Neural progenitor cell (in vitro differentiated cells): ENCODE measurements around the gene KRT82.

Source experiments
- CTCF ChIP-seq: fragments of 200-600 bp; sonication (generic); IDR thresholded peaks from 2 replicates; pipeline ENCODE4 v1.5.1; 2017; ENCODE audit warnings: antibody characterized with exemption, mild to moderate bottlenecking
- EZH2phosphoT487 ChIP-seq: fragments of 200-600 bp; sonication (generic); IDR thresholded peaks from 2 replicates; pipeline ENCODE4 v1.6.1; 2017; ENCODE audit warnings: antibody characterized with exemption

GRCh38 chr12:52407918-52408317 is 1.8 kb upstream of the KRT82 start:
- TF ChIP-seq CTCF, result no peak
- no peak for TF ChIP-seq EZH2phosphoT487
